DMS153 treated with DMSO at 0.1 percent for 48 hours (cell line): Measurements from ENCODE around the gene GPATCH2.

ENCODE experiments used
- DNase-seq: peaks from one replicate; lab custom pipeline; 2025; ENCODE audit not compliant: unreplicated experiment; lab: John Stamatoyannopoulos, UW

Gene GPATCH2

DNA sequence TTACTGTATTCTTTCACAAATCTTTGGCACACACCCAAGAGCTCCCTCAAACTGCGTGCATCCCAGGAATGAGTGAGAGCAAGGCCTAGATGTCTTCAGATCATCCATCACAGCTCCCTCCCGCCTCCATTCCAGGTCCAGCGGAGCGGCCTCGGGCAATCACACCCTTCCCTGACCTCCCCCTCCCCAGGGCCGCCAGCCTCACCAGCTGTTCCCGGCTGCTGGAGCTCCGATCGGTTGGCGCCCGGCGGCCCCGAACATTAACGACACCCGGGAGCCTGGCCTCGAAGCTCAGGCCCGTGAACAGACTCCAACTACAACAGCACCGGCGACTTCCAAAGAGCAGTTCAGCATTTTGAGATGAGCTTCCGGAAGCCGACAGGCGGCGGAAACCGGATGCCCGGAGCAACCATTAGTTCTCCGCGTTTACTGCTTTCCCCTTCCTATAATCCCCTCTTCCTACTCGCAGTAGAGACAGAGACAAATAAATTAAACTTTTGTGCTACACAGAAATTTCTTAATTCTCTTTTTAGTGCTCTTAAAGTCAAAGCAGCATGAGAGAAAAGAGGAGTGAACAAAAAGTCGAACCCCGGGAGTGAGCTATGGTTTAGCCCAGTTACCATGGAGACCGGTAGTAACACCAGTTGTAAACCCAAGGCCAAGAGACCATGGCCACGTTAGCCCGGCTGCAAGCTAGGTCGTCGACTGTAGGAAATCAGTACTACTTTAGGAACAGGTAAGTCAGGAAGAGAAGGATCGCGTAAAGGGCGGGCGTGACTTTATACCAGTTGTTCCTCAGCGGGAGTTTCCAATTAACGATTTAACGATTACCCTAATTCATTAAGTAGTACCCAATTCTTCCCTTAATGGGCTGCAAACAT is at the start of gene GPATCH2, which contains the start of gene SPATA17:
Gene GPATCH2 (minus strand): TSS at position 380 of the 881 bp plus-strand sequence. CDS start 119 bp downstream, at position 261.
Gene SPATA17 (plus strand): TSS at position 634 of the 881 bp plus-strand sequence. CDS start 35 bp downstream, at position 669.
- peak; percentile 96 for DNase-seq

DNA sequence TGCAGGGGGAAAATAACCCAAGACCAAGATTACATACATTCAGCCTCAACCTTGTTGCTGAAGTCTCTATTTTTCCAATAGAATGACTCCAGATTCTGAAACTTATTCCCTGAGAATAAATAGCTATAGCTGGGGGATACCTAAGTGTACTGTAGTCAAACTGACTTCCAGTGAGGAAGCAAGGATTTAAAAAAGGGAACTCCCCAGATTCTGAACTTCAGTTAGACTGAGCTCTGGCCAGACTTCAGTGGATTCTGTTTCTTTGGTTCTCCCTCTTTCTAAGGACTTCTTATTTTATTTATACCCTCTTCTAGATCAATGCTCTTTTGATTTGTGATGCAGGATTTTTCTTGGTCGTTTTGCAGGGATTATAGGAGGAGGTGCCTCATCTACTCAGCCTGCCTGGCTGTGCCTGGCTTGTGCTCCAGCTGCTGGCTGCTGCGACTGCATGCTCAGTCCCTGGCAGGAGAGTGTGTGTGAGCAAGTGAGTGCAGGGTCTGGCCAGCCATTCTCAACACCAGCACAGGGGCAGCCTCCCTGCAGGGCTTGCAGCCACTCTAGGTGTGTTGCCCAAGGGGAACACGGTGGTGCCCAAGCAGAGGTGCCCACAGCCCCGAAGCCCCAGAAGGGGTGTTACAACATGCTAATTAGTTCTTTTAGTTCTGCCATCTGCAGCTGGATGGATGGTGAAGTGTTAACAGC is 43.3 kb upstream of the GPATCH2 start:
- DNase-seq, result no peak

DNA sequence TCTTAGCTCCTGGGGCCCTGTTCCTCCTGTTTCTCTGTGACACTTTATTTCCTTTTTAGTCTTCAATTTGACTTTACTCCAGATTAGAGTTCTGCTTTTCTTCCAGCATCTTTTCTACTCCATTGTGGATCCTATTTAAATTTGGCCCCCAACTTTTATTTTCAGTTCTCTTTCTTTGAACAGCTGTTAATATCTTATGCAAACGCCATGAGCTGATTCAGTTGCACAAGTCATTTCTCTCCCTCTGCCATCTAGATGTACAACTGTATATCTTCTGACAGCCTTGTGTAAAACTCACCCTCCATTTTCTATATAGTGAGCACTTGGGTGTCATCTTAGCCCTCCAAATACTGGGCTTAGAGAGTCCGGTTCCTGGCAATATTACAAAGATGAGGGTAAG is 42.5 kb upstream of the GPATCH2 start:
- no peak for DNase-seq

DNA sequence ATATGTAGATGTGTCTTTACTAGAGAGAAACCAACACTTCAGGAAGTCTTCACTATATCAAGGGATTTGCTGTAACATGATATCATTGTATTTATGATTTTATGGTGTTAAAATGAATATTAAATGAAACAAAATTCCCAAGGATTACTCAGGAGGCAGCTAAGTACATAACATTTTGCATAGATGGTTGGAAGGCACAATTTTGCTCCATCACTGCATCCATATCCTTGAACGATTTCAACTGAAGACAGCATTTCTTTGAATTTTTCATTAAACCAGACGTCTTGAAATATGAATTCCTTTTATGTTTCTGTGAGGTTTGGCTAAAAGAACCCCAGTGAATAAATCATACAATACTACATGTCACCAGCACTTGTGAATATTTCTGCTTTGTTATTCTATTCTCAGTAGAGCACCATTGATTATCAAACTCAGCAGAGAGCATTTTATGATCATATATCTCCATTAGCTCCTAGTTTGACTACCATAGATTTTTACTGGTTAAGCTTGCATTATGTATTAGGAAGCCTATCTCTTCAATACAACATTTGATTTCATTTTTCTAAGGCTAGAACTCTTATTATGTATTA is 37.6 kb upstream of the GPATCH2 start:
- no peak for DNase-seq

DNA sequence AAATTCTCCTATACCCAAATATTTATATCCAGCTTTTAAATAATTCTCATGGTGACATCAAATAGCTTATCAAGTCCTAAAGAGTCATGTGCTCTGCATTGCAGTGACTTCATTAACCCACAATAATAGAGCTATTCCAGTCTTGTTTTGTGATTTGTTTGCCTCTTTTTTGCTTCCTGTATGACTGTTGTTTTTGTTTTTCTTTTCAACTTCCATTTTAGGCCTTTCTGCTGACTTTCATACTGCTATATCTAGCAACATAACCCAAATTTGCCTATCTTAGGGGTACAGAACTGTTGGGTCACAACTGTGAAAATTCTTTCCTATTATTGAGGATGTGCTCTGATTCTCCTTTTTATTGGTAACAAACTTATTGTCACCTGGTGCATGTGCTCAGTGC is 30.5 kb upstream of the GPATCH2 start:
- DNase-seq, result no peak

DNA sequence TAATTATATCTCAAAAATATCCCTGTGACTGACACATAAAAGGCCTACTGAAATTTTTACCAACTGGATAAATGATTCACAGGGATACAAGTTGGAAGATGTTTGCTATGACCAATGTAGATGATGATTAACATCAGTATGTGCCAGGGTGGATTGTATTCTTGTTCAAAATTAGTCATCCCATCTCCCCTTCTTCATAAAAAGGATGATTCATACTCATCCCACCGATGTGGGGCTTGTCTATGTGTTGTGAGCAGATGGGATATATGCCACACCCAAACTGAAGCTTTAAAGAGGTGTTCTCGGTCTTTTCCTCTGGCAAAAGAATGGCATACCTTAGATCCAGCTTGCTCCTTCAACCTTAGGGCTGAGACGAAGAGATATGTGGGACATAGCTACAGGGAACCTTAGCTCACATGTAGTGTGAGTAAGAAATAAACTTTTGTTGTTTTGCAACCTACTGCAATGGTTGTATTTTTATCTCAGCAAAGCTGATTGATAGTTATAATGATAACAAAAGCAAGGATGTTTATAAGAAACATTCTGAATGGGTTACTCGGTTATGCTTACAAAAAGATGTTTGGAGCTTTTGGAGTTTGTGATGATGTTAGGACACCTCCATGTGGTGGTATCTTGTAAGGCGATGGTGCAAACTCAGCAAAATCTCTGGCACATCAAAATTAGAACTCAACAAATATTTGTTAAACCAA is 29.6 kb upstream of the GPATCH2 start:
- peak; percentile 12 for DNase-seq

DNA sequence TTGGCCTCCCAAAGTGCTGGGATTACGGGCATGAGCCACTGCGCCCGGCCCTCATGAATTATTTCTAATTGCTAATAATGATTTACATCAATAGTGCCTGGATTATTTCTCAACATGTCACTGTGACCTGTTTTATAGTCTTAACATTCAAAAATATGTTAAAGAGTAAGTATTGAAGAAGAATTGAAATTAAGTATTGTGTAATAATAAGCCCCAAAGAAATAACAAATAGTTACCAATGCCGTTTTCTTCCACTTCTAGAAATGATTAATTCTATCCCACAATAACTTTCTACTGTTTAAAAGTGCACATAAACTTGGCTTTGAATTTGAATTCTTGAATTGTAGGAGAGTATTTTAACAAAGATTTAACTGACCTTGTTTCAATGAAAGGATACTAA is 19.8 kb upstream of the GPATCH2 start:
- DNase-seq, result no peak

DNA sequence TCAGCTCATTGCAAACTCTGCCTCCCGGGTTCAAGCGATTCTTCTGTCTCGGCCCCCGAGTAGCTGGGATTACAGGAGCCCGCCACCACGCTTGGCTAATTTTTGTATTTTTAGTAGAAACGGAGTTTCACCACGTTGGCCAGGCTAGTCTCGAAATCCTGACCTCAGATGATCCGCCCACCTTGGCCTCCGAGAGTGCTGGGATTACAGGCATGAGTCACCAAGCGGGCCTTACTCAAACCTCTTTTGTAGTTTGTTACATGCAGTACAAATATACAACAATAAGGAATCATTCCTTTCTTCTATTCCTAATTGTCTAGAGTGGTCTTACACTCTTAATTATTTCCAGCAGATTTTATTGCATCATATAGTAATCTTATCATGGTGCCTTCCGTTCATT is 16.9 kb upstream of the GPATCH2 start:
- no peak for DNase-seq

DNA sequence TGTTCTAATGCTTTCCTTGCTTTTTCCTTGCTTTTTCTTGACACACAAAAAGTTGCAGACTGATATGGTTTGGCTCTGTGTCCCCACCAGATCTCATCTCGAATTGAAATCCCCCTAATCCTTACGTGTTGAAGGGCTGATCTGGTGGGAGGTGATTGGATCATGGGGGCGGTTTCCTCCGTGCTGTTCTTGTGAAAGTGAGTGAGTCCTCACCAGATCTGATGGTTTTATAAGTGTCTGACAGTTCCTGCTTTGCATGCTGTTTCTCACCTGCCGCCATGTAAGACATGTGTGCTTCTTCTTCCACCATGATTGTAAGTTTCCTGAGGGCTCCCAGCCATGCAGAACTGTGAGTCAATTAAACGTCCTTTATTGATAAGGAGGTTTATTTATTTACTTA is 11.6 kb upstream of the GPATCH2 start:
- no peak for DNase-seq

DNA sequence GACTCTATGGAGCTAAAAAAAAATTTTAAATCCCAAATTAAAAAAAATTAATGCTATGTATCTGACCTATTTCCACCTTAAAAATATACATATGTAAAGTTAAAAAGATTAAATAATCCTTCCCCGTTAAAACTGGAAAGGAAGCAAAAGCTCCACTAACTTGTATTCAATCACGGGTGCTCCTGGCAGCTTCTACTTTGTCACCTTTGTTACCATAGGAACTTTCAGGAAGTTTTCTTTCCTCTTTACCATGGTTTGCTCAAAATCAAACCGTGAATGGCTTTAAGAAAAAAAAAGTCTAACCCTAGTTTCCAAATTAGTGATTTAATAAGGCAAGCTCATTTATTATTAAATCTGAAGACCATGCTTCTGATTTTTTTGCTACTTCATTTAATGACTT is 3.5 kb downstream of the GPATCH2 start:
- no peak for DNase-seq

DNA sequence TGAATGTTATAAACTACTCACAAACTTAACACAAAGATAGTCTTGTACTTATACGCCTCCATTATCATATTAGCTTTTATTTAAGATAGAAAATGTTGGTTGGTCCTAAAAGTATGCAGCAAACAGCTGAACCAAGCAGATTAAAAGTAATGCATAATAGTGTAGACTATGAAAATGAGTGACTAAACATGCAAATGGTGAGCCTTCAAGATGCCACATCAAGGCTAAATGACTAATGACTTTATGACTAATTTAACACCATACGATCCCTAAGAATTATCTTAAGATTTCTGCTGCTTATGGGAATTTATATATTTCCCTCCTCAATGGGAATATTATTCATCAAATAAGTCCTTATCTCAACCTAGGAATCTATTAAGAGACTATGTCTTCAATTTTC is 4.6 kb downstream of the GPATCH2 start:
- DNase-seq, result no peak

DNA sequence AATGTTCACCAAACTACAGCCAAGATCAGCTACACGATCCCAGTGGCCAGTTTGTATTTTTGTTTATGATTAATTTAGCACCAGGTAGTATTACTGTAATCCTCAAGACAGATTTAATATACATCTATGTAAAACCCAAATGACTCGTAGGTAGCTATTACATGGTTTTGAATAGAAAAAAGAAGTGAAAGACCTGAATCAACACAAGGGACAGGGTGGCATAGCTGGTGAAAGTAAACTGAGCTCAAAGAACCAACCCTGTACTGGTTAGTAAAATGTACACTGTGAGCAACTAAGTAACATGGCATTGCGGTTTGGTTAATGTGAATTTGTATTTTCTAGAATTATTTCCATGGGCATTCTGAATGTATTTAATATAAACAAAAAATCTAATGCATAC is 8.8 kb downstream of the GPATCH2 start:
- DNase-seq, result no peak

DNA sequence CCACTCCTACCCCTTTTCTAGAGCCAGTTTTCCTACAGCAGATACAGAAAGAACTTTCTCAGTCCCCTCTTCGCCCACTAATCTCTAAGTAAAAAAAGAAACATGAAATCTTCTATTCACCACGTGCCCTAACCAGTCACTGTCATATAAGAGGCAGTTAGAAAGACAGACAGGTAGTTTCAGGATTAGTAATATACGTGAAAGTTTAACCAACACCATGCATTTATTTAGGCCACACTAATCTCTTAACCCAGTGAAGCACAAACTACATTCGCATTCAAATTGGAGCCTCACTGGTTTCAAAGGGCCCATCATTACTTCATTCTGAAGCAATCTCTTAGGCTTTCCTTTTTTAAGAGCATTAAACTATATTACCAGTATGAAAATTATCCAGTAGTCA is 10.1 kb downstream of the GPATCH2 start:
- DNase-seq, result no peak

DNA sequence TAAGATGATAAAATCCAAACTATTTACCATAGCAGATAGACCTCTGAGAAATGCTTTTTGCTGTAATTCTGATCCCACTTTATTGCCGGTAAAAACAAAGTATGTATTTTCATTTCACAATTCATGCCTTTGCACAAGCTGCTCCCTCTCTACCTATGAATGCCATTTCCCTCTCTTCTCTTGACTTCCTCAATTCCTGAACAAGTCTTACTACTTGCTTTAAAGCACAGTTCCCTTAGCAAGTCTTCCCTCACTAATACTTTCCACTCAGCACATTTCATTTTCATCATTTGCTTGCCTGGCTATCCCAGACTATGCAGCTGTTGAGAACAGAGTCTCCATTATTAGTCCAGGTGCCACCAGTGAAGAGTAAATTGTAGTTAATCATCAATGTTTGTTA is 13.8 kb downstream of the GPATCH2 start:
- no peak for DNase-seq

DNA sequence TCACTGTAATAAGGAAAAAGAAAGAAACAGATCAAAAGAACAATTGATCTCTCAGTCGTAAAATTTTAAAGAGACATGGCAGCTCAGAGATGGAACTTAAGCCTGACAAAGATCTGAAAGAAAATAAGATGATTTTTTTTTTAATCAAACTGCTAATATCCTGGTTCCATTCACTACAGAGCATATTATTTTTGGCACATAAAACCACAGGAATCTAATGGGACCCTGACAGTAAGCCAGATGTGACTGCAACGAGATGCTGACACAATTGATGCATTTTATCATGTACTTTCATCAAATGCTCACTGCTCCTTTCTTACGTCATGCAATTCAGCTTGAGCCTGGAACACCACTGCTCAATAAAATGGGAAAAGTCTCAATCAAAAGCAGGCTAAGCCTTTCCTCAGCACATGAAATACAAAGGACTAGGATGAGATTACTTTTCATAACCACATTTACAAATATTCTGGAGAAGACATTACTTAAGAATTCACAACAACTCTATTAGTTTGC is 16.6 kb downstream of the GPATCH2 start:
- DNase-seq, result no peak

DNA sequence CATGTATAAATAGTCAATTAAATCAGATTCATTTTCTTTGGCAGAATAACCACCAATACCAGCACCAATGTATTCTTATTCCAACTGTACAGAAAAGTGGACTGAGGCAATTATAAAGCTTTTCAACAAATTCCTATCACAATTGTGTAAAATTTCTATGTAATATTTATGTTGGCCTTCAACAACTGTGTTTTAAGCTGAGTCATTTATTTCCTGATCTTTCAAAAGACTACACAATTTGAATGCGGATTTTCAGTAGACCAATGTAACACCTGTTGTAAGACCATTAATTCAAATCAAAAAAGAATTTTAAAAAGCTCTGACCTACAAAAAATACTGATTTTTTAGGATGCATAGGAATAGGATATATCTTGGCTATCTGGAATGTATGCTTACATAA is 25.5 kb downstream of the GPATCH2 start:
- no peak for DNase-seq

DNA sequence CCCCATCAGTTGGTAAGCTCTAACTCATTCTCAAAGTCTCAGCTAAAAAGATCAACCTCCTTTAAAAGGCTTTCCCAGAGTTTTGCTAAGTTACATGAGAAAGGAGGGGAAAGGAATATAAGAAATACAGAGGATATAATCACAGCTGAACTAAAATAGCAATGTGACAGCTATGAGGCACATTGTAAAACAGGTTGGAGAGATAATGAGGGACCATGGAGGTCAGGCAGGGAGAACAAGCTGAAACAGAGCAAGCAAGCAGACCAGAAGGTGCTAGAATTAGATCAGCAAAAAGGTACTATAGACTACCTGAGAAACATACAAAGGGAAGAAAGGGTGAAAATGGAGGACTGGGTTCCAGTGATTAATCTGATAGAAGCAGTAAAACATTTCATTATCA is 28.5 kb downstream of the GPATCH2 start:
- DNase-seq, result no peak

DNA sequence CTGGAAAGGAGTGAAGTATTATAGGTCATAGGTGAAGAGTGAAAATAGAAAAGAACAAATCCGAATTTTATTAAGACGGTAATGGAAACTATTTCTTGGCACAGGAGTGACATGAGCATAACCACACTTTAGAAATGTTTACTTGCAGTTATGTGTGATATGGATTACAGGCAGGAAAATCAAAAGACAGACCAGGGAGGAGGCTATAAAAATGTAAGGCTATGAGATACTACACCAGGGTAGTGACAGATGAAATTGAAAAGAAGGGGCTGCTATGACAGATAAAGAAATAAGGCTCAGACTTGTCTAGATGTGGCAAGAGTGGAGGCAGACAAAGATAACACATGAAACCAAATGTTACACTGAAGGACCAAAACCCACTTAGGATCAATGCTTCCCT is 31.7 kb downstream of the GPATCH2 start:
- no peak for DNase-seq

DNA sequence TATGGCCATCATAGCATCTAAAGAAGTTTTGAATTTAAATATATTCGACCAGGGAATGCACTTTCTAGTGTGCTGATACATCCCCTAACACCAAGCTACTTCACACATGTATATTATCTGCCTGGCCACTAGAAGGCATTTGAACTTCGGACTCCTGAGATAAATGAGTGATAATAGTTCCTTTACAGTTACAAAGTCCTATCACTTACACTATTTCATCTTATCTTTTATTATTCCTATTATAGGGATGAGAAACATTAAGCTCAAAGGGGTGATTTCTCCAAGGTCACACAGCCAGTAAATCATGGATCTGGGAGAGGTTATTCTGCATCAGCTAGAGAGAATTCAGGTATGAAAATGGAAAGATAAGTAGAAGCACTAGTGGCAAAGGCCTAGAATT is 40.3 kb downstream of the GPATCH2 start:
- DNase-seq, result no peak

DNA sequence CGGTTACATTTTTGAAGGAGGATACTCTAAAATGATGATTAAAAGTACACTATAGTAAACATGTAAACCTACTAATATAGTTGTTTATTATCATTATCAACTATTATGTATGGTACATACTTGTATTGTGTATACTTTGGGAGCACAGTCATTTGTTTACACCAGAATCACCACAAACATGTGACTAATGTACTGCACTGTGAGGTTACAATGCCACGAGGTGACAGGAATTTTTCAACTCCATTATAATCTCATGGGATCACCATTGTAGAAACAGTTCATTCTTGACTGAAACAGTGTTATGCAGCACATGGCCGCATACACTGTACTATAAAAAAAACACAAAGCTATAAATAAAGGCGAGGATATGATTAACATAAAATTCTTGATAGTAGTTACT is 44.3 kb downstream of the GPATCH2 start:
- DNase-seq, result no peak

DNA sequence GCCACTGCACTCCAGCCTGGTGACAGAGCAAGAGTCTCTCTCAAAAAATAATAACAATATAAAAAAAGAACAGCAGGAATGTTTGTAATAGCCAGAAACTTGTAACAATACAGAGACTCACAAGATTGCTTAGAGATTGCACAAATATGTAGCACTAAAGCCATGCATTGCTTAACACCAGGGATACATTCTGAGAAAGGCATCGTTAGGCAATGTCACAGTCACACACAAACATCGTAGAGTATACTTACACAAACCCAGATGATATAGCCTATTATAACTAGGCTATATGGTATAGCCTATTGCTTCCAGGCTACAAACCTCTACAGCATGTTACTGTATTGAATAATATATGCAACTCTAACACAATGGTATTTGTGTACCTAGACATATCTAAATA is 45.3 kb downstream of the GPATCH2 start:
- no peak for DNase-seq
